ENCODE results near the gene PSTK. TPM values are rescaled to one million over a fixed set of nuclear protein-coding genes. Genes with fewer than 3 reads are reported as not detected.

The PSTK gene, protein sequence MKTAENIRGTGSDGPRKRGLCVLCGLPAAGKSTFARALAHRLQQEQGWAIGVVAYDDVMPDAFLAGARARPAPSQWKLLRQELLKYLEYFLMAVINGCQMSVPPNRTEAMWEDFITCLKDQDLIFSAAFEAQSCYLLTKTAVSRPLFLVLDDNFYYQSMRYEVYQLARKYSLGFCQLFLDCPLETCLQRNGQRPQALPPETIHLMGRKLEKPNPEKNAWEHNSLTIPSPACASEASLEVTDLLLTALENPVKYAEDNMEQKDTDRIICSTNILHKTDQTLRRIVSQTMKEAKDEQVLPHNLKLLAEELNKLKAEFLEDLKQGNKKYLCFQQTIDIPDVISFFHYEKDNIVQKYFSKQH
- total RNA-seq = 1 to 10 TPM; 1.7 to 2.6 TPM

DNA sequence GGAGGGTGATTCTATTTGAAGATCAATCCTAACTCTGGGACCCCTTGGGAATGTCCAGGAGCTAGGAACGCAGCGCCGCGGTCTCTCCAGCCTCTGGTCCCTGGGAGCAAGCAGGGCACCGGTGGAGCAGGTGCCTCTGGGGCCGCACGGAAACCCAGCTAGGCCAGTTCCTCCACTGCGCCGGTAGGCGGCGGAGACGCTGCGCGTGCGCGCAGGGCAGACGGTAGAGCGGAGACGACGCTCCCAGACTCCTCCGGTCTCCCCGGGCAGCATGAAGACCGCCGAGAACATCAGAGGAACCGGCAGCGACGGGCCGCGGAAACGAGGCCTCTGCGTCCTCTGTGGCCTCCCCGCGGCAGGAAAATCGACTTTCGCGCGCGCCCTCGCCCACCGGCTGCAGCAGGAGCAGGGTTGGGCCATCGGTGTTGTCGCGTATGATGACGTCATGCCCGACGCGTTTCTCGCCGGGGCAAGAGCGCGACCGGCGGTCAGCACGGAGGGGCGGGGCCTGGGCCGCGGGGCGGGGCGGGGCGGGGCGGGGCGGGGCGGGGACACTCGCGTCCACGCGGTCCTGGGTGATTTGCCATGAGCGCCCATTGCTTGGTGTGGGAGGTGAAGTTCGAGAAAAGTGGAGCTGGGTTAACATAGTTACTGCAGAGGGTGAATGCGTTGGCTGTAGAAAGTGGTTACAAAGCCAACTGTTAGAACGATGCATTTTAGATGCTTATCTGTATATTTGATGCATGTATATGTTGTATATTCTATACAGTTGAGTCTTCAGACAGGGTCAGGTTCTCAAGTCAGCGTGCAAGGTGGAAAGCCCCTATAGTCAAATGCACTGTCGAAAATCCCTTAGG lies at the start of gene PSTK:
TSS of gene PSTK (plus strand) at position 193 of the 857 bp plus-strand sequence. CDS start at position 272, 79 bp downstream.
- peak within 1 kb of the TSS; percentile 67 for H3K4me3 ChIP-seq
- H3K36me3 ChIP-seq = no peaks in the 10 kb centered on the region
- H3K9ac ChIP-seq (ENCODE audit: low read depth in 2 of 2, low read length in 2 of 2) = peak within 1 kb of the TSS; percentile 61 to 86
- peak within 1 kb of the TSS; percentile 91 for H3K27ac ChIP-seq
- peaks cover 4% of the 10 kb centered on the region for H3K4me1 ChIP-seq
- DNase-seq = peak; percentile 91
- no peaks in the 10 kb centered on the region for H3K9me3 ChIP-seq
- intact Hi-C loops (cut with DNase I) = loop anchor here (10.0 kb wide), 1 partner anchor 174 kb away; the partner anchor contains the start of gene BUB3
- H3K27me3 ChIP-seq = no peaks in the 10 kb centered on the region
- peak; percentile 97 for TF ChIP-seq CTCF (IDR thresholded peaks at IDR 0.05)

GRCh38 chr10:122931088-122931906 lies 48.9 kb upstream of the PSTK start:
- Histone ChIP-seq H3K9me3 (no peaks in the 10 kb centered on the region), H3K9ac (ENCODE audit: low read depth in 2 of 2, low read length in 2 of 2) (no peak overlapping the region), H3K4me3 (no peak overlapping the region), H3K4me1 (no peaks in the 10 kb centered on the region), H3K27me3 (no peaks in the 10 kb centered on the region), H3K27ac (no peak overlapping the region), H3K36me3 (no peaks in the 10 kb centered on the region)
- no peak for DNase-seq
- TF ChIP-seq CTCF (IDR thresholded peaks at IDR 0.05) = no peak
- intact Hi-C loops (cut with DNase I) = no loop called here

GRCh38 chr10:122939133-122939855 lies 40.9 kb upstream of the PSTK start:
- H3K4me3 ChIP-seq = no peak overlapping the region
- H3K27me3 ChIP-seq = no peaks in the 10 kb centered on the region
- DNase-seq = no peak
- H3K27ac ChIP-seq = no peak overlapping the region
- intact Hi-C loops (cut with DNase I) = no loop called here
- H3K36me3 ChIP-seq = peaks cover 3% of the 10 kb centered on the region
- no peak for TF ChIP-seq CTCF (IDR thresholded peaks at IDR 0.05)
- no peaks in the 10 kb centered on the region for H3K9me3 ChIP-seq
- H3K4me1 ChIP-seq = no peaks in the 10 kb centered on the region
- H3K9ac ChIP-seq (ENCODE audit: low read depth in 2 of 2, low read length in 2 of 2) = no peak overlapping the region

DNA sequence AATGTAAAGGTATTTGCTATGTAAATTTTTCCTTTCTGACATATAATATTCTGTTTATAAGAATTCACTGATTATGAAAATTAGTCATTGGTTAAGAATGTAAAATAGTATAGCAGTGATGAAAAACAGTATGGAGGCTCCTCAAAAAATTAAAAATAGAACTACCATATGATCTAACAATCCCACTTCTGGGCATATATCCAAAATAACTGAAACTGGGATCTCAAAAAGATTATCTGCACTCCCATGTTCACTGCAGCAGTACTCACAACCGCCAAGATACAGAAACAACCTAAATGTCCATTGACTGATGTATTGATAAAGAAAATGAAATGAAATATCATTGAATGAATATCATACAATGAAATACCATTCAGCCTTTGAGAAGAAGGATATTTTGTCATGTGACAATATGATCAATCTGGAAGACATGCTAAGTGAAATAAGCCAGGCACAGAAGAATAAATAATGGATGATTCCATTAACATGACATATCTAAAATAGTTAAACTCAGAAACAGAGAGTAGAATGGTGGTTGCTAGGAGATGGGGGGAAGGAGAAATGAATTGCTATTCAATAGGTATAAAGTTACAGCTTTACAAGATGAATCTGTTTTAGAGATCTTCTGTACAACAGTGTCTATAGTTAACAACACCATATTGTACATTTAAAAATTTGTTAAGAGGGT lies 40.2 kb upstream of the PSTK start:
- Histone ChIP-seq H3K4me3 (no peak overlapping the region), H3K27me3 (no peaks in the 10 kb centered on the region), H3K9me3 (no peaks in the 10 kb centered on the region), H3K27ac (no peak overlapping the region), H3K36me3 (peaks cover 3% of the 10 kb centered on the region), H3K9ac (ENCODE audit: low read depth in 2 of 2, low read length in 2 of 2) (no peak overlapping the region), H3K4me1 (no peaks in the 10 kb centered on the region)
- intact Hi-C loops (cut with DNase I) = no loop called here
- TF ChIP-seq CTCF (IDR thresholded peaks at IDR 0.05) = no peak
- no peak for DNase-seq

Measured in colonic mucosa (tissue), 4 donors.